Dermis blood vessel endothelial cell (primary cell): ENCODE data around the gene INHBE. TPM values are rescaled to one million over a fixed set of nuclear protein-coding genes. Genes with fewer than 3 reads are reported as not detected.
"Not testable (repeated sequence)": the region's sequence is repeated elsewhere in the genome, so short reads cannot be mapped to it uniquely, and the experiment has no call there.

Experiments
- DNase-seq: peaks from one replicate; pipeline ENCODE4 v3.0.0; 2010
- total RNA-seq: library from RNA; depleted of rRNA; stranded (reverse); fragments of >200 nt; gene quantifications from 2 replicates; pipeline ENCODE4 v1.2.3, GENCODE V29; 2014

INHBE gene
- total RNA-seq, 1 donor from 2014 or later, result not detected

GRCh38 chr12:57476162-57476992 lies 21.3 kb downstream of the INHBE start:
- no peak for DNase-seq

DNA sequence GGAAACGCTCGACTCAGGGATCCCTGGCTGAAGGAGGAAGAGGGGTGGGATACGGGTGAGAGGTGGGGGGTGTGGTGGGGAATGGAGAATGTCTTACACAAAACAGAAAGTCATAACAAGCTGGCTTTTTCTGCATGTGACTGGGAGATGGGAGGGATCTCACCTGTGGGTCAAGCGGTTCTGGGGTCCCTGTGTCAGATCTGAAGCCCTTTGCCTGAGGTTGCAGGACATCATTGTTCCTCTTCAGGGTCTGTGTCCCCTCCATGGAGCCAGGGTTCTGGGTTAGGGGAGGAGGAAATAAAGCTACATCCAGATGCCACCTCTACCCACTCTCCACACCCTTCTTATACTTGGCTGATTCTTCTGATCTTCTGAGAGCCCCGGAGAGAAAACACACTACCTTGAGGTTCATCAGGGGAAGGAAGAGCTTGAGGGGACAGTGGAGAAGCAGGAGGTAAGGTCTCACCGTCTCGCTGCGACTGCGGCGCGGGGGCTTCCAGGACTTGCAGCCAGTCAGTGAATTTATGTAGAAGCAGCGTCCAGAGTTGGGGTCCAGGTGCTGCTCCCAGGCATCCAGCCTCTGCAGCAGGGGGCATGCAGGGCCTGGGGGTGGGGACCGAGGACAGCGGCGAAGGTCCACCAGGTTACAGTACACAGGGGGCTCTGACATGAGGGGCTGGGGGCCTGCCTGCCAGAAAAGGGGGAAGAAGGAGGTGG lies 22.0 kb downstream of the INHBE start:
- DNase-seq, result no peak

DNA sequence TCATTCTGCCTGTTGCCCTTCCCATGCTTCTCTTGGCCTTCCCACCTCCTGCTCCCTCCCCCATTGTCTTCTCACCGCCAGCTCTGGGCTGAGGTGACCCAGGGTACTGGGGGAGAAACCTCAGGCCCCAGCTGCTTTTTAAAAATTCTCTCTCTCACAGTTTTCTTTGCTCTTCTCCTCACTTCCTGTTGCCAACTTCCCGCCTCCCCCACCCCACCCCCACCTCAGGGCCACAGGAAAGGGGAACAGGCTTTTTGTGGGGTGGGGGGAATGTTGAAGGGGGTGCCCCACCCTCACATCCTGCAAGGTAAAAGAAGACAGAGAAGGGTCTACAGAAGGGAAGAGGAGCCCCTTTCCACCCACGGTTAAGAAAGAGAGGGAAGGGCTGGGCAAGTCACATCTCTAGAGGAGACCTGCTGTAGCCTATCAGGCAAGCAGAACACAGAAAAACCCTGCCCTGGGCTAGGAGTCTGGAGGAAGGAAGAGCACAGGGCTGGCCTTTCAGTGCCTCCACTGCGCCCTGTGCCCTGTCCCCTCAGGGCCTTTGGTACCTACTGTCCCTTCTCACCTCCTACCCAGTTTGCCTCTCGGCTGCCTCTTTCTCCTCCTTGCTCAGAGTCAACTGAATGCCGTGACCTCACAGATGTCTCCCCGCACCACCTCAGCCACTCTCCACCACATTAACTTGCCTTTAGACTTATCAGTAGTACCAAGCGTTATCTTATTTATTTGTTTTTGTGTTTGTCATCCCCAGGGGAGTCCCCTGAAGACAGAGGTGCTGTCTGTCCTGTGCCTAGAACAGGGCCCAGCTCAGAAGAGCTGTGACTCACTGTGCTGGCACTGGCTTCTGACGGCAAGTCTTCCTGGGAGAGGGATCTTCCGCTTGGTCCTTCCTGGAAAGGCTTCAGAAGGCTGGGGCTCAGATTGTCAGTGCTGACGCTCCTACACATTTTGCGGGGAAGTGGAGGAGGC lies 22.9 kb downstream of the INHBE start:
- no peak for DNase-seq

GRCh38 chr12:57479043-57479375 lies 23.9 kb downstream of the INHBE start:
- DNase-seq, result no peak

DNA sequence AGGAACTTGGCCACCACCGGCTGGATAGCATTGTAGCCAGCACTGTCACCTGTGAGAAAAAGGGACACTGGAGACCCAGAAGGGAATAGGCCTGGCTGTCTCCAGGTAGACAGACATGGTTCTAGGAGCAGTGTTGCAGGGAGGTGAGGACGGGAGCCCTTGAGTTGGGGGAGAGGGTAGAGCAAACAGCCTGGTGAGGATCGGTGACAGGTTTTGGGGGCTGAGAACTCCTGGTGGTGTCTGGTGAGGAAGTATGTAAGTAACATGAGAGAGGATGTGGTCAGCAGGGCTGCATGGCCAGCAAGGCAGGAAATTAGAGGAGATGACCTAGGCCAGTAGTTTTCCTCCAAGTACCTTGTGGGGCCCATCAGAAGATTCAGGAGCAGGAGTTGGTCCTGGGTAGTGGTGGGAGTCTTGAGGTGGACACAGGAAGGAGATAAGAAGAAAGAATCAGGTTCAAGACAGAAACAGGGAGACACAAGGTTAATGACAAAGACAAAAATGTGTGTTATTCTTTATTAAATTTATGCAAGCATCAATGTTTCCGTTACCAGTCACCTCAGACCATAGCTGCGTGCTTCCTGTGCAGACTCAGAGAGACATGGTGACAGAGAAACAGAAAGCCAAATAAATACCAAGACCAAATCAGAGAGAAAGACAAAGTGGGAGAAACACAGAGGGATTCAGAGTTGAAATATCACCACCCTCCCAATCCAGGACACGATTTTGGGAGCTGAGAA lies 24.4 kb downstream of the INHBE start, which contains the start of gene ARHGAP9:
Gene ARHGAP9 (minus strand): TSS at position 491 of the 740 bp plus-strand sequence. CDS start 460 bp downstream, at position 31.
- peak; percentile 34 for DNase-seq

DNA sequence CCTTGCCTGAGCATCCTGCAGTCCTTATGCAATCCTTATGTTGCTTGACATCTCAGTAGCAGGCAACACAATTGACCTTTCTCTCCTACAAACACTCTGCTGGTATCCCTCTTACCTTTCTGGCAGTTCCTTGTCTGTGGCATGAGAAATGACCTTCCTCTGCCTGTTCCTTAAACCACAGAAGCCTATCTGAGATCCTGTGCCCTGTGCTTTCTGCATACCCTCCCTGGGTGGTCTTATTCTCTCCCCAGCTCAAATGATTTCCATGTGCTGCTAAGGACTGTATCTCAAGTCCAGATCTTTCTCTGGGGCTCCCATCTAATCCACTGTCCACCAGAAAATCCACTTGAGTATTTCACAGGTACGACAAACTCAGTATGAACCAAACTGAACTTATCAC lies 26.6 kb downstream of the INHBE start:
- DNase-seq, result no peak

DNA sequence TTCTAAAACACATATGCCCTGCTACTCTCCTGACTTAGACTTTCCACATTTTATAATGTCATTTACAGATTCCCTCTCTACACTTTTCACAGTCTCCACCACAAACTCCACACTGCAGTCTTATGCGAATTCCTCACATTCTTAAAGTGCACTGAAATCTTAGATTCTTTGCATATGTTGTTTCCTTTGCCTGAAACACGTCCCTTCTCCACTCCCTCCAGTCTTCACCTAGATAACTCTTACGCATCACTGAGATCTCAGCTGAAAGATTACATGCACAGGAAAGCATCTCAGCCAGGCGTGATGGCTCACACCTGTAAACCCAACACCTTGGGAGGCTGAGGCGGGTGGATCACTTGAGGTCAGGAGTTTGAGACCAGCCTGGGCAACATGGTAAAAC lies 28.4 kb downstream of the INHBE start:
- DNase-seq, result no peak

DNA sequence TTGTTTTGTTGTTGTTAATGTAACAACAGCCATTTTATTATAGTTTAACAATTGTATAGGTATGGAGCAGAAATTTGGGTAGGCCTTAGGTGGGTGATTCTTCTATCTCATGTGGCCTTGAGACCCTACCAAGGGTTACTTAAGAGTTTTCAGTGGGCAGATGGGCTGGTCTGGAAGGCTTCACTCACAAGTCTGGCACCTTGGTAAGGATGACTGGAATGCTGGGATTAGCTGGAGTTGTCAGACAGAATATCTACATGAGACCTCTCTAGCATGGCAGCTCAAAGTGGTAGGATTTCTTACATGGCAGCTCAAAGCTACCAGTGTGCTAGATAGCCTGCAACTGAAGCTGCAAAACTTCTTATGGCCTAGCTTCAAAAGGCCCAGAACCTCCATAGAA lies 30.6 kb downstream of the INHBE start:
- DNase-seq, result no peak

- DNase-seq, result no peak
These were observed 32.0 kb downstream of the INHBE start for GRCh38 chr12:57487055-57487596.

GRCh38 chr12:57487597-57488401 lies 32.7 kb downstream of the INHBE start, which contains the start of gene MARS1:
Gene MARS1, plus strand, starts transcription at chr12:57488068. Its CDS starts 23 bp downstream, at chr12:57488091.
- peak; percentile 96 for DNase-seq

GRCh38 chr12:57488402-57489156 lies 33.5 kb downstream of the INHBE start:
- peak; percentile 23 for DNase-seq

DNA sequence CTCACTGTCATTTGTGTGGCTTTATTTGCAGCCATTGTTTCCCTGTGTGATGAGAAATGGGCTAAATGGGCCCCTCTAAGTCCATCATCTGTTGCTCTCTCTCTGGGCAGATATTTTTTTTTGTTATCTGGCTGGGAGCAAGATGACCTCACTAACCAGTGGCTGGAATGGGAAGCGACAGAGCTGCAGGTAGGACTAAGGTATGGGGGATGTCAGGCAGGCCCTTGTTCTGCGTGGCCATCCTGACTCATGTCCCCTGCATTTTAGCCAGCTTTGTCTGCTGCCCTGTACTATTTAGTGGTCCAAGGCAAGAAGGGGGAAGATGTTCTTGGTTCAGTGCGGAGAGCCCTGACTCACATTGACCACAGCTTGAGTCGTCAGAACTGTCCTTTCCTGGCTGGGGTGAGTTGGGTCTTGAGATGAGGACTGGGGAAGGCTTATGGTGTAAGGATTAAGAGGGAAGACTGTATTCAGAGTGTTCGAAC lies 34.1 kb downstream of the INHBE start:
- no peak for DNase-seq

GRCh38 chr12:57490126-57490525 lies 35.0 kb downstream of the INHBE start:
- no peak for DNase-seq

- no peak for DNase-seq
These were observed 36.5 kb downstream of the INHBE start for GRCh38 chr12:57491393-57492280.

- not testable (repeated sequence) for DNase-seq
These were observed 40.1 kb downstream of the INHBE start for GRCh38 chr12:57495051-57495701.

GRCh38 chr12:57496822-57497221 lies 41.7 kb downstream of the INHBE start:
- no peak for DNase-seq

- DNase-seq, result no peak
These were observed 42.4 kb downstream of the INHBE start for GRCh38 chr12:57497223-57498131.
